Stimulated activated CD8-positive, alpha-beta memory T cell treated with anti-CD3 and anti-CD28 coated beads, Interleukin-15, amount 100 ng/mL, for 1 hour (primary cell): ENCODE data around the gene KCNK5.

Experiments
- DNase-seq: peaks from one replicate; pipeline ENCODE4 v3.0.0-alpha.2; 2020; ENCODE audit warnings: low read depth

KCNK5 gene

DNA sequence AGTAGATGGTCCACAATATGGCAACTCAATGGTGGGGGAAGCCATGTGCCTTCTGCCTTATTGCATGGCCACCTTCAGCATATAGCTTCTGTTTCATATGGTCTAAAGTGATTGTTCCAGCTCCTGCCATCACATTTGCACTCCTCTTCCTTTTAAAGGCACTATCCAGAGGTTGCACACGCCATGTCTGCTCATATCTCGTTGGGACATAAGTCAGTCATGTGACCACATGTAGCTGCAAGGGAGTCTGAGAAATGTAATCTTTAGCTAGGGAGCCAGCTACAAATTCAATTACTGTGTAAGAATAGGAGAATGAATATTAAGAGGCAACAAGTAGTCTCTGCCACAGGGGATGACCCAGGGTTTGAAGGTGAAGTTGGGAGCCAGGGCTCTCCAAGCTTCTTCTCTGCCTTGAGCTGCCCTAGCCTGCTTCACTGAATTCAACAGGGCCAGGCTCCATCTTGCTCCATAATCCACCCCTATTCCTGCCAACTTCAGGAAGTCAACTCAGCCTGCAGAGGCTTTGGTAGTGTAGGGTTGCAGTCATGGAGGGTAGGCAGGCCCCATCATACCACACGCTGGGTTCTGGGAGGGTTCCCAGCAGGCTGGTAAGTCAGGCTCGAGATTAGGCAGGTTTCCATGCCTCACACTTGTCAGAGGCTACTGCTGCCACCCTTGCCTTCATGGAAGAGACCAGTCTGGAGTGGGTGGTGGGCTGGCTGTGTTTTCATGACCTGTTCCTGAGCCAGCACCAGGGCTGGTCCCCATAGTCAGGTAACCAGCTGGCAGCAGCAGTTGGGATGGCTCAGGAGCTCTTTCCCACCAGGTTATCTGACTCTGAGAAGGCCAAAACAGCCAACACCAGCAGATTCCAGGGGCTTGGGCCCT, 57.5 kb downstream of the KCNK5 start:
- no peak for DNase-seq

DNA sequence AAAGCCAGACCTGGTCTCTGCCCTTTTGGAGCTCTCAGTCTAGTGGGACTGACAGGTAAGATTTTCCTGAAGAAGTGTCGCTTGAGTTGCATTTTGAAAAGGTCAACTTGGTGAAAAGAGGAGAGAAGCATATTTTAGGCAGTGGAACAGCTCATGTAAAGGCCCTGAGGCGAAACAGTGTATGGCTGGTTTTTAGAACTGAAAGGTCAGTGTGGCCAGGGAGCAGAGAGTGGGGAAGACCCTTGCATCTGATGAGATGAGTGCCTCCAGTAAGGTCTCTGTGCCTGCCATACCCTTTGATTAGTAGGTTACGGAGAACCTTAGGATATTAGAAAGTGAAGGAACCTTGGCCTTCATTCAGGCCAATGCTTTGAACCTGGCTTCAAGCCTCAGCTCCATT, 58.4 kb downstream of the KCNK5 start:
- no peak for DNase-seq

DNA sequence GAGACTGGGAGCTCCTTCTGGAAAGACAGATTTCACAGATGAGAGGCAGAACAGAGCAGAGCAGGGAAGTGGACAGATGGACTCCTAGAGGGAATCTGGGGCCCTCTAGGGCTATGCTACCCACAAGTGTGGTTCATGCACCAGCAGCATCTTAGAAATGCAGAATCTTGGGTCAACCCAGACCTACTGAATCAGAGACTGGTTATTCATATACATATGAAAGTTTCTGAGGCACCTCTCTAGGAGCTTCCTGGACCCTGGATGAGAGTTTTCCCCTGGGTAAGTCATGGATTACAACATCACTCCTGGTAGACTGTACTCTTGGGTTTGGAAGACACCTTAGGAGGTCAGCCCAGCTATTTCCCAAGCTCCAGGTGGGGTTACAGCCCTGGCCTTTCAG, 58.9 kb downstream of the KCNK5 start:
- no peak for DNase-seq

DNA sequence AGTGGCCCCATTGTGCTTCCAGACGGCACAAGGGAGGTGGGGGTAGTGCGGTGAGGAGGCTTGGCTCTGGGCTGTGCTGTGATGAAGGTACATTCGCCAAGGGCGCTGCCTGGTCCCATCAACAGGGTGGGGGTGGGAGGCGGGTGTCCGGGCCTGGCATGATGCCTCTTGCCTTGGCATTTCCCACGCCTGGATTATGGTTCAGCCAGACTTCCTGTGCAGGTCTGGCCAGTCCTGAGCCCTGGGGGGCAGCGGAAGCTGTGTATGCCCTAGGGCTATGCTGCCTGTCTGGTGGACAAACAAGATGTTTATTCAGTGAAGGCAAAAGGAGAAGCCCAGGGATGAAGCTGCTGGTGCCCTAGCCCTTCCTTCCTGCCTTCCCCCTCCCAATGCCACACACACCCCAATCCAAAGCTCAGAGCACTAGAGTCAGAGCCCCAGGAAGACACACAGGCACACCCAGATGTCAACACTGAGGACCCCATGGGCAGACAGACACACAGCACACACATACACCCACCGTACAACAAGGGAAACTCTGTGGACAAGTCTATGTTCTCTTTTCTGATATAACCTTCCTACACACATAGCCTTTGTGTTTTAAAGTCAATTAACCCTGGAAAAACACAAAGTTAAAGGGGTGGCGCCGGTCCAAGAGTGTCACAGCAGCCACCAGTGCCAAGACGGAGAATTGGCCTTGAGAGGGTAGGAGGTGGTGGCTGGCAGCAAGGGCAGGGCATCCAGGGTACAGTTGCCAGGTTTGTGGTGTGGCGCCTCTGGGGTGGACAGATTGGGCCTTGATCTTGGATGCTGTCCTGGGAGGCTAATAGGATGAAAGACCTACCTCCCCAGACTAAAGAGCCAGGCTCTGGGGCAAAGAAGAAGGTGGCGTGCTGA, 59.6 kb downstream of the KCNK5 start:
- DNase-seq: no peak

DNA sequence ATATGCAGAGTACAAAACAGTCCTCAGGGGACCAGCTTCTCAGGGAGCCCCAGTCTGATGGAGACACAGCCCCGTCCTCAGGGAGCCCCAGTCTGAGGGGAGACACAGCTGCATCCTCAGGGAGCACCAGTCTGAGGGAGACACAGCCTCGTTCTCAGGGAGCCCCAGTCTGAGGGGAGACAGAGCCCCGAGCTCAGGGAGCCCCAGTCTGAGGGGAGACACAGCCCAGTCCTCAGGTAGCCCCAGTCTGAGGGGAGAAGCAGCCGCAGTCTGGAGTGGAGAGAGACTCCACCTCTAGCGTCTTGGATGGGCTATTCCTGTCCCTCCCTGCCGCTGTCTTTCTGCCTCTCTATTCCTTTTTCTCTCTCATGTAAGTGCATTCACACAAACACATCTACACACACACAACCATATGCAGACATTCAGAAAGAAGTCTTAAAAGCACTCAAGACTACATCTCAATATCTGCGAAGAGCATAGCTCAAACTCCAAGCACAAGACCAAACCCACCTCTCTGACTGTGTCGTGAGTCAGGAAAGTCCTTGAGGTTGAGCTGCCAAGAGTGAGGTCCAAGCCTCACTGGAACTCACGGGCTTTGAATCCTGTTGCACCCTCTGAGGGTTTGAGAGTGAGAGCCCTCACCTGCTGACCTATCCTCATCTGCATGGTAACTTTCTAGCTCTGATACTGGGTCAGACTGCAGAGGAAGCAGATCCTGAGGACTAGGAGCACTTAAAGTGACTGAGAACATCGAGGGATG, 61.2 kb downstream of the KCNK5 start:
- no peak for DNase-seq

DNA sequence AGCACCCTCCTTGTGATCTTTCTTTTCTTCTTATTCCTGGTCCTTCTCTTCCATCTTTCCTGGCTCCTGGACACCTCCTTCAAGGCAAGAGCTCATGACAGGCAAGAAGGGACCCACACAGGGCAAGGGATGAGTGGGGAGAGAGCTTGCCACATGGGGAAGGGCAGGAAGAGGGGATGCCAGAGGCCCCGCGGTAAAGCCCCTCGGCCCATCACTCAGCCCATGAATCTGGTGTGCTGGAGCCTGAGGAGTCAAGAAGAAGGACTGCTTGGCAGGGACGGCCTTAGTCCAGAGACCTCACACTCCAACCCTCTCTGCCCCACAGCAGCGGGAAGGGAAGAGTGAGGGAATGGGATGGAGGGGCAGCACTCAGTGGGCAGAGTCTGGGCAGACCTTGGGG, 62.0 kb downstream of the KCNK5 start:
- DNase-seq: no peak

DNA sequence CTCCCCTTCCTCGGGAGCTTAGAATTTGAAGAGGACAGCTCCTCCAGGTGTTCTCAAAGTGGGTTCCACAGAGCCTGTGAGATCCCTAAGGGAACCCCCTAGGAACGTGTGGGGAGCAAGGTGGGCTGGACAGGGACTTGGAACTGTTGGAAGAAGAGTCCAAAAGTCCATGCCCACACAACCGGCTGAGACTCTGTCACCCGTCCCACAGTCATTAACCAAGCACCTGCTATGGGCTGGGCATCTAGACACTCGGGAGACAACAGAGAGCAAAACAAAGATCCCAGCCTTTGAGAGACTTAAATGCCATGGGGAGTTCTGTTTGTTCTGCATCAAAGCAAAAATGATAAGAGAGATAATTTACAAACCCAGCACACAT, 62.4 kb downstream of the KCNK5 start:
- no peak for DNase-seq

DNA sequence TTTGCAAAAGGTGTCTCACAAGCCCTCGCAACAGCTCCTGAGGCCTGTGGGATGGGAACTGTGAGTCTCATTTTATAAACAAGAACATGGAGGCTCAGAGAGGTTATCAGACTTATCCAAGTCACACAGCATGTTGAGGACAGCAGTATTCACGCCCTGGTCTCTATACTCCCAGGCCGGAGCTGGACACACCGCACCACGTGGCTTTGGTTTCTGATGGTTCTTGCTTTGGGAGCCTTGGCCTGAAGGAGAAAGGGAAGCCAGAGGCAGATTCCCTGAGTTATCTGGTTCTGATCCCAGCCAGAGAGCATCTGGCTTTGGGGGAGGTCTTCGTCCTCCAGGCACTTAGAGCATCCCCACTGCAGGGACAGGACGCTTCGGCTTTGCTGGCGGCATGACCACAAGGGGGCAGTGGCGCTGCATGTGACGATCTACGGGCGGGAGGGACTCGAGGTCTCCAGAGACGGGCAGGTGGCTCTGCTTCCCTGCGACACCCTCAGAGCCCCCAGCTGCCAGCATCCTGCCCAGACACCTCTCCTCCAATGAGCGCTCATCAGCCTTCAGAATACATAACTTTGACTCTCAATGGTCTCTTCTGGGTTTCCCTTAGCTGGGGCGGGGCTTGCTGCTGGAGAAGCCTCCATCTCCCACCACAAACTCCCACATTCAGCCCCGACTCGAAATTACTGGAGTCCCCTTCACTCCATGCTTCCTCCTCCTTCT, 62.9 kb downstream of the KCNK5 start:
- peak; percentile 77 for DNase-seq

DNA sequence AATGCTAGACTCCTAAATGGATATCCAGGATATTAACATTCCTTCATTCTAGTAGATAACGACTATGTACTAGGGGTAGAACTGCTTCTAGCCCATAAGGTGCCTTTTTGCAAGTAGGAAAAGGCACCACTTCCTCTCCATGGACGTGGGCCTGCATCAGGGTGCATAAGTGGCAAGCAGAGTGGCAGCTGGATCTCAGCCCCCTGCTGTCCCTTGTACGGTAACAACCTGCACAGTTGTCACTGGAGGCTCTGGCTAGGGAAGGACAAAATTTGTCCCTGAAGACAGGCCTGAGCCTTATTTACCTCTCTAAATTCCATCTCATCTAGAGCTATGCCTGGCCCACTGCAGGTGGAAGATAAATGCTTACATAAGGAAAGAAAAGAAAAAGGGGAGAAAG, 71.8 kb downstream of the KCNK5 start:
- no peak for DNase-seq

DNA sequence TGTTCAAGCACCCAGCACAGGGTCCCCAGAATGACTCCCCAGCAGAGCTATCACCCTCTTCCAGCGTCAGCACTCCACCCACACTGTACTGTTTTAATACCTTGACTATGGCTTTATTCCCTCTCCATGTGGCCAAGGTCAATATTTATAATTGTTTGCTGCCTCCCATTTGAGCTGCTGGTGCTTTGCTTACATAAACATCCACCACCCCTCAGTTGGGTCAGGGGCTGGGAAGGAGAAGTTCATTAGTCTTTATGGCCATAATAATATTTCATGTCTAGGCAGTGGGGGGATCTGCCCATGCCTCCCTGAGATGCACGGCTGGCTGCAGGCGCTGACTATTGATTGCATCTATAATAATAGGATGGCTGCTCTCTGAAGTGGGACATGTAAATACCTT, 72.5 kb downstream of the KCNK5 start:
- DNase-seq: no peak

DNA sequence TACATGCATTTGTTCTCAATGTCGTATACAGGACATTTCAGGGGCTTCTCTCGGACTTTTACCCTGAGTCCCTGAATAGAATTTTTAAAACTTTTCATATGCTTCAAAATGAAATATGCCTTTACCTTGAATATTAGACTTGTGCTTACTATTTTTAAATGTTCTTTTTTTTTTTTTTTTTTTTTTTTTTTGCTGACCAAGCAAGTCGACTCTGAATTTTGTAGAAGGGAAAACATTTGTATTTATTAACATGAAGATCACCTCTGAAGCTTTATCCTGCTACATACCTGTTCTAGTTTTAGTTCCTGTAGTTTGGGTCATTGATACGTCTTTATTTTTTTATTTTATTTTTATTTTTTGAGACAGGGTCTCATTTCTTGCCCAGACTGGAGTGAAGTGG, 74.6 kb downstream of the KCNK5 start:
- DNase-seq: no peak

DNA sequence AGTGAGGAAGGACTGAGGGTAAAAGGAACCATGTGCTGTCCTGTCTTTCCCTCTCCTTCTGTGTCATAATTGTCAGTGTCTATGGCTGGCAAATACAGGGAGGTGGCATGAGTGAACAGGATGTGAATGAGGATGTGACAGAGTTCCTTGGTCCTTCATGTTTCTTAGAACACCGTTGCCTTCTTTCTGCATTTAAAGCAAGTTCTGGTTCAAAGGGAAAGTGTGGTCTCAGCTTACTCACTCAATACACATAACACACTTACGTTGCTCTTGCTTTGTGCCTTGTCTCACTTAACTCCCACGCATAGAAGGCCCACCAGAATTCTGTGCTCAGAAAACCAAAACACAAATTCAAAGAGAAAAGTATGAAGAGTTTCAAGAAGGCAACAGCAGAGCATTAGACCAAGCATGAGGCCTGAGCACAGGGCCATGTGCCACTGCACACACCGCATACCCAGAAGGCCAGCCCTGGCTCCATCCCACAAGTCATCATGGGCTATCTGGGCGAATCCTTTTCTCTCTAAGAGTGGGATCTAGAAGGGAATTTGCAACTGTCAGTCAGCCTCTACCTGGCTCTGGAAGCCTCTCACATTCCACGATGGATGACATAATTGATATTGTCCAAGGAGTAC, 75.4 kb downstream of the KCNK5 start:
- no peak for DNase-seq

DNA sequence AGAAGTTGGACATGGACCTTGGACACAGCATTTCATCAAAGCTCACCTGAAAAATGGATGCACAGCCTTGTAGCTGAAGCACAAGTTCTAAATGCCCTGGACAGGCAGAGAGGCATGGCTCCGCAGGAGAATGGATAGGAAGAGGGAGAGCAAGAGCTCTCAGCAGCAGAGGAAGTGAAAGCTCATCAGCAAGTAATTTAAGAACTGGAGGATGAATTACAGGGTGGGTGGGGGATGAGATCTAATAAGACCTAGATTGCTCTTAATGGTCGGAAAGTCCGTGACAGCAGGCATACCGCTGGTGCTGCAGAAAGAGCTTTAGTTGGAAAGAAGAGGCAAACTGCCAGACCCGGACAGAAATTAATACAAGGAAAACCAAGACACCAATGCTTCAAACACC, 77.0 kb downstream of the KCNK5 start:
- DNase-seq: no peak

DNA sequence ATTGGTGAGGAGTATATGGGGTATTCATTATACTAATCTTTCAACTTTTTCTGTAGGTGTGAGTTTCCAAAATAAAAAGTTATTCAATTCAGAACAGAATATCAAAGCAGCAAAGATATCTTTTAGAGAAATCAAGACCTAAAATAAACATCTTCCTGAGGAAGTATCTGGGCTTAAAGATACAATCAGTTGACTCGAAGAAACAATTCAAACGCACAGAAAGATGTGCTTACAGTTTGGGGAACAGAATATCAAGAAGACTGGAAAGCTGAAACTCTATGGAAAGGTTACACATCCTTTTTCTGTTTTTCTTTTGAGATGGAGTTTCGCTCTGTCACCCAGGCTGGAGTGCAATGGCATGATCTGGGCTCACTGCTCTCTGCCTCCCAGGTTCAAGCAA, 78.1 kb downstream of the KCNK5 start:
- no peak for DNase-seq

DNA sequence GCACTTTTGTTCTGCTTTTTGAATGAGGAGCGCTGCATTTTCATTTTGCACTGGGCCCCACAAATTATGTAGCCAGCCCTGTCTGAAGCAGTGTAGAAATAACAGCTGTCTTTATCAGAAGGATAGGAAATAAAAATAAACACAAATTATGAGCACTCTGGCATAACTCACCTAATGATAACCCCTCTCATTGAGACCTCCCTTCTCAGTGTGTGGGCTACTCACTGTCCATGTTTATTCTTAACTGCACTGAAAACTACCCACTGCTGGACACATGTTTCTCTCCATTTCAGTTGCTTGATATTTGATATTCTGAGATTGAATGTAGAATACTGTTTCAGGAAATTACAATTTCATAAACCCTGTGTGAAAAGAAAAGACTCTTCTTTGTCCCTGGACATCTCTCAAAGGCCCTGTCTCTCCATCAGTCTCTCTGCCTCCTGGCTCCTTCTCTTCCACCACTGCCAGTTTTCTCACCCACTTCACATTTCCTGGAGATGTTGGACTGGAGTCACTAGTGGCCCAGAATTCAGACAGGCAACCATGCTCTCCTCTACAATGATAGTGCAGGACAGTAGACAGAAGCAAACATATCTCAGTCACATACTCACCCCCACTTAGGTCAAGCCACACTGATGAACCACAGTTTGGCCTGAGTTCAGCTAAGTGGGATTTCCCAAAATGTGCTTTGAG, 84.6 kb downstream of the KCNK5 start:
- DNase-seq: no peak

DNA sequence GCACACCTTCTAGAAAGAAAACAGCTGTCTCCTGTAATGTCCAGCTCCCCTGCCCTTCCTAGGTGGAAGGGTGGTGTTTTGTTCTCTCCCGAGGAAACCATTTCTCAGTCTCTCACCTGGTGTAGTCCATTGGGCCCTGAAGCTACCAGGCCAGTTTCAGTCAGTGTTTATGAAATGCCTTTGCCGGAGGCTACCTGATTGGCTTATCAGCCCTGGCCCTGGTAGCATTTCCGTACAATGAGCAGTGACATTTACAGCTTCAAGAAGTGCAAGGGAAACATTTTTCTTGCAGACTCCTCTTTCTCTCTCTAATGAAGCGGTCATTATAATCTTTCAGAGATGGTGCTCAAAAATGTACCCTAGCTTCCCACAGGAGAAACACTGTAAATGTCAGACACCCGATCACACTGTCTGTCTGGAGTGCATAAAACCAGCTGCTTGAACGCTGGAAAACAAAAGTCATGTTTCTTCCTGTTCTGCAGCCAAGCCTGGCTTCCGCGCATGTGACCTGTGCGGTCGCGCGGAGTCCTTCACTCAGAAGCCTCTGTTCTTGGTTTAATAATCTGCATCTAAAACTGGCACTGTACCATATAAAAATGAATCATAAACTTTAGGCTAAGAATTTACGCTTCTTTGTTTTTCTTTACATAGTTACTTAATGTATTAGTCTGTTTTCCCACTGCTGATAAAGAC, 85.9 kb downstream of the KCNK5 start:
- DNase-seq: no peak

DNA sequence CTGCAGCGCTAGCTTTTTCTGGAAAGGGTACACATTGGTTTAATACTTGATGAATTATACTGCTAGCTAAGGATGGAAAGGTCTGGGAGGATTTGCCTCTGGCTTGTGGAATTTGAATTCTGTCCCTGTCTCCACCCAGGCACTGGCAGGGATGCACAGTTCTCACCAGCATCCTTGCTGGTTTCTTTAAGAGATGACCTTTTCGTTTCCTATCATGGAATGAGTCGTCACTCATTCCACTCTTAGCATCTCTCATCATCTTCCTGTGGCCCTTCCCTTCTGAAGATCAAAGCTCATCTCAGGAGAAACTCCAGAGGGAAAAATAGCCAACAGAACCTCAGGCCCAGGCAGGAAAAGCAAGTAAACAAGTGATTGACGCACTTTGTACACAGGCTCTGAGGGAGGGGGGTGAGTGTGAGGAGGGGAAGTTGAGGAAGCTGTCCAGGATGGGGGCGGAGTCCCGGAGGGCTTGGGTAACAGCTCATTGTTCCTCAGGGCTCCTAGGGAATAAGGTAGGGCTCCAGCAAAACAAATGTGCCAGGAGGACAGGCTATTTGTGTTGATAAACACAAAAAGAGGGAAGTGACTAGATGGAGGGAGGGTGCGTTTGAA, 88.6 kb downstream of the KCNK5 start:
- no peak for DNase-seq
